Hepatocyte (in vitro differentiated cells): ENCODE data around the gene PCSK4.

Source experiments
- CTCF ChIP-seq: fragments of 200-600 bp; sonication (generic); IDR thresholded peaks from 2 replicates; pipeline ENCODE4 v1.5.1; 2016; ENCODE audit warnings: antibody characterized with exemption, mild to moderate bottlenecking; ENCODE audit not compliant: poor library complexity
- EZH2 ChIP-seq: fragments of 200-600 bp; sonication (generic); IDR thresholded peaks from 2 replicates; pipeline ENCODE4 v1.6.1; 2016; ENCODE audit warnings: antibody characterized with exemption, mild to moderate bottlenecking, borderline replicate concordance

GRCh38 chr19:1527650-1528309 lies 37.6 kb upstream of the PCSK4 start:
- TF ChIP-seq CTCF: no peak
- no peak for TF ChIP-seq EZH2
